Body of pancreas (tissue), 4 donors: Measurements from ENCODE around the gene TNS2.

ENCODE experiments used
- CTCF ChIP-seq, 7 experiments: fragments of 450-650 bp in 4 of 7; fragments of 200-600 bp in 3 of 7; sonication (generic) in 3 of 7; IDR thresholded peaks; one replicate each; pipeline ENCODE4 v1.5.1; 2016 to 2019; ENCODE audit warnings: antibody characterized with exemption in 7 of 7
- POLR2A ChIP-seq, 3 donors: fragments of 450-650 bp; IDR thresholded peaks; one replicate each; pipeline ENCODE4 v1.6.1; 2016; ENCODE audit warnings: antibody characterized with exemption in 3 of 3, mild to moderate bottlenecking in 2 of 3

- TF ChIP-seq CTCF (IDR thresholded peaks at IDR 0.05): no peak
- TF ChIP-seq POLR2A (IDR thresholded peaks at IDR 0.05): no peak
Measured at GRCh38 chr12:53074999-53075370, 25.1 kb downstream of the TNS2 start.
